H9 (cell line): ENCODE data around the gene CLMP. TPM values are rescaled to one million over a fixed set of nuclear protein-coding genes. Genes with fewer than 3 reads are reported as not detected.

Source experiments
- DNase-seq: peaks from one replicate; pipeline ENCODE4 v3.0.0-alpha.2; 2017
- H2AFZ ChIP-seq: one replicate; pipeline ENCODE4 v1.6.1; 2013; ENCODE audit warnings: mild to moderate bottlenecking, low read length, control low read depth, moderate library complexity
- H2AK5ac ChIP-seq: 2 replicates; pipeline ENCODE4 v1.6.1; 2013; ENCODE audit warnings: low read length, control low read depth, mixed read lengths; ENCODE audit not compliant: insufficient read length
- H2BK120ac ChIP-seq: one replicate; pipeline ENCODE4 v1.6.1; 2013; ENCODE audit warnings: low read depth, mild to moderate bottlenecking, low read length, control low read depth, inconsistent platforms; ENCODE audit not compliant: poor library complexity, severe bottlenecking
- H2BK12ac ChIP-seq: 2 replicates; pipeline ENCODE4 v1.6.1; 2013; ENCODE audit warnings: low read length, control low read depth, mixed read lengths, low read depth; ENCODE audit not compliant: insufficient read length
- H2BK15ac ChIP-seq: 2 replicates; pipeline ENCODE4 v1.6.1; 2013; ENCODE audit warnings: low read depth, low read length, control low read depth
- H2BK20ac ChIP-seq: one replicate; pipeline ENCODE4 v1.6.1; 2013; ENCODE audit warnings: low read depth, mild to moderate bottlenecking, low read length, control low read depth, inconsistent platforms; ENCODE audit not compliant: poor library complexity, severe bottlenecking
- H2BK5ac ChIP-seq: 2 replicates; pipeline ENCODE4 v1.6.1; 2013; ENCODE audit warnings: low read length, control low read depth, mixed read lengths; ENCODE audit not compliant: insufficient read length
- H3K14ac ChIP-seq: 2 replicates; pipeline ENCODE4 v1.6.1; 2013; ENCODE audit warnings: low read length, control low read depth; ENCODE audit not compliant: insufficient read depth
- H3K18ac ChIP-seq: 2 replicates; pipeline ENCODE4 v1.6.1; 2013; ENCODE audit warnings: low read depth, mild to moderate bottlenecking, mixed read lengths, low read length, control low read depth; ENCODE audit not compliant: insufficient read length
- H3K23ac ChIP-seq: 2 replicates; pipeline ENCODE4 v1.6.1; 2013; ENCODE audit warnings: low read length, control low read depth, mixed read lengths, low read depth; ENCODE audit not compliant: insufficient read length
- H3K23me2 ChIP-seq: 2 replicates; pipeline ENCODE4 v1.6.1; 2013; ENCODE audit warnings: low read depth, mild to moderate bottlenecking, mixed read lengths, low read length, control low read depth; ENCODE audit not compliant: insufficient read length, poor library complexity, severe bottlenecking
- H3K27ac ChIP-seq: 2 replicates; pipeline ENCODE4 v1.5.1; 2013; ENCODE audit warnings: low read length, control low read depth, mixed read lengths, low read depth; ENCODE audit not compliant: insufficient read length
- H3K27me3 ChIP-seq: 2 replicates; pipeline ENCODE4 v1.6.1; 2013; ENCODE audit warnings: low read length, control low read depth, inconsistent platforms; ENCODE audit not compliant: insufficient read depth
- H3K4ac ChIP-seq: 2 replicates; pipeline ENCODE4 v1.6.1; 2013; ENCODE audit warnings: low read depth, mild to moderate bottlenecking, control low read depth, inconsistent platforms, low read length, moderate library complexity
- H3K4me1 ChIP-seq: 2 replicates; pipeline ENCODE4 v1.6.1; 2013; ENCODE audit warnings: low read length, control low read depth, inconsistent platforms; ENCODE audit not compliant: insufficient read depth
- H3K4me2 ChIP-seq: 2 replicates; pipeline ENCODE4 v1.6.1; 2013; ENCODE audit warnings: low read length, control low read depth, mixed read lengths; ENCODE audit not compliant: insufficient read length, insufficient read depth
- H3K56ac ChIP-seq: 2 replicates; pipeline ENCODE4 v1.6.1; 2013; ENCODE audit warnings: low read depth, mild to moderate bottlenecking, mixed read lengths, low read length, control low read depth; ENCODE audit not compliant: insufficient read length
- H3K79me1 ChIP-seq: 2 replicates; pipeline ENCODE4 v1.6.1; 2013; ENCODE audit warnings: low read depth, mild to moderate bottlenecking, moderate library complexity, low read length, control low read depth, inconsistent platforms; ENCODE audit not compliant: insufficient read depth, poor library complexity, severe bottlenecking
- H3K79me2 ChIP-seq: 2 replicates; pipeline ENCODE4 v1.6.1; 2013; ENCODE audit warnings: low read length, control low read depth, inconsistent platforms; ENCODE audit not compliant: insufficient read depth
- H3K9ac ChIP-seq: 2 replicates; pipeline ENCODE4 v1.6.1; 2013; ENCODE audit warnings: low read length, control low read depth, mixed read lengths; ENCODE audit not compliant: insufficient read length; ENCODE audit errors: extremely low read depth
- H3K9me3 ChIP-seq: one replicate; pipeline ENCODE4 v1.6.1; 2013; ENCODE audit warnings: low read depth, low read length, inconsistent platforms; ENCODE audit not compliant: control insufficient read depth
- H3T11ph ChIP-seq: one replicate; pipeline ENCODE4 v1.6.1; 2013; ENCODE audit warnings: mild to moderate bottlenecking, low read length, control low read depth, inconsistent platforms
- H4K20me1 ChIP-seq: one replicate; pipeline ENCODE4 v1.6.1; 2013; ENCODE audit not compliant: control insufficient read depth, insufficient read length, insufficient read depth
- H4K5ac ChIP-seq: 2 replicates; pipeline ENCODE4 v1.6.1; 2013; ENCODE audit warnings: low read depth, mild to moderate bottlenecking, mixed read lengths, low read length, control low read depth; ENCODE audit not compliant: insufficient read length
- H4K8ac ChIP-seq: replicated peaks from 2 replicates; pipeline ENCODE4 v1.6.1; 2013; ENCODE audit warnings: low read length, control low read depth, mixed read lengths, low read depth; ENCODE audit not compliant: insufficient read length
- H4K91ac ChIP-seq: 2 replicates; pipeline ENCODE4 v1.6.1; 2013; ENCODE audit warnings: low read depth, mild to moderate bottlenecking, moderate library complexity, mixed read lengths, low read length, control low read depth; ENCODE audit not compliant: insufficient read length
- H3K27ac Mint-ChIP-seq, 3 experiments: 2 replicates in 2 of 3; 3 replicates in 1 of 3; pipeline ENCODE4 v1.8.0; 2020 to 2021; ENCODE audit warnings: mixed read lengths in 3 of 3, mild to moderate bottlenecking in 1 of 3, moderate library complexity in 1 of 3
- H3K27me3 Mint-ChIP-seq: 2 replicates; pipeline ENCODE4 v1.8.0; 2021; ENCODE audit warnings: low read depth, mild to moderate bottlenecking, moderate library complexity, mixed read lengths
- H3K36me3 Mint-ChIP-seq, 3 experiments: 2 replicates in 2 of 3; 3 replicates in 1 of 3; pipeline ENCODE4 v1.8.0; 2020 to 2021; ENCODE audit warnings: low read depth in 3 of 3, mixed read lengths in 3 of 3; ENCODE audit not compliant: insufficient read depth in 1 of 3
- H3K4me1 Mint-ChIP-seq, 2 experiments: 2 replicates each; pipeline ENCODE4 v1.8.0; 2020; ENCODE audit warnings: mixed read lengths in 2 of 2
- H3K4me3 Mint-ChIP-seq, 2 experiments: 2 replicates in 1 of 2; 3 replicates in 1 of 2; pipeline ENCODE4 v1.8.0; 2020 to 2021; ENCODE audit warnings: mild to moderate bottlenecking in 2 of 2, mixed read lengths in 2 of 2, moderate library complexity in 1 of 2
- H3K9me3 Mint-ChIP-seq, 2 experiments: 2 replicates in 1 of 2; 3 replicates in 1 of 2; pipeline ENCODE4 v1.8.0; 2020; ENCODE audit warnings: mild to moderate bottlenecking in 2 of 2, mixed read lengths in 2 of 2, moderate library complexity in 1 of 2
- WGBS: extraction: QIAGEN DNeasy Blood & Tissue Kit; methylation state at CpG from one replicate; pipeline ENCODE4 v1.1.7; 2013; ENCODE audit warnings: missing lambda C conversion rate, low lambda C conversion rate, mixed read lengths; ENCODE audit not compliant: insufficient read length; ENCODE audit errors: extremely low coverage; 5-methylcytosine and 5-hydroxymethylcytosine counted together
- total RNA-seq: library from RNA; stranded (reverse); gene quantifications from 2 replicates; pipeline ENCODE4 v1.2.1, GENCODE V29; 2021
- TF ChIP-seq, protein P1 (sequence below): fragments of 200-600 bp; sonication (generic); conservative IDR thresholded peaks from 3 replicates; pipeline ENCODE4 v1.8.0; 2021; ENCODE audit warnings: antibody characterized with exemption, mild to moderate bottlenecking

Gene CLMP
- total RNA-seq, 1 experiment from 2014 or later, result 13.8 TPM

DNA sequence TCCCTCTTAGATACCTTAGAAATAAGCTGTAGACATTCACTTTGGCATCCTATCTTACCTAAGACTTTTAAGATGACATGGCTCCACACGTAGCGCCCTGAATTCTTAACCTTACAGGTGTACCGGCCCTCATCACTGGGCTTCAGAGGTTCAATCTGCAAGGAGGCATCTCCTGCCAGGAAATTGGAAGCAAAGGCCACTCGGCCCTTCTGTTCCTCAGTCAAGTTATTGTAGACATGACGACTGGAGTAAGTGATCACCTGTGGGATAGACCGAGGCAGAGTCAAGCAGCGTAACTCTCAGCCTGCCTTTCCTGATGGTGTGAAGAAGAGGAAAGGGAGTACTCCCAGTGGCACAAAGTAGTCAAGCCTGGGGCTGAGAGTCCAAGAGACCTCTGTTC is 110.6 kb downstream of the CLMP start:
- H2AFZ ChIP-seq, result no peak overlapping the region

More for the DNA sequence above, 110.6 kb downstream of the CLMP start:
- Histone ChIP-seq H3K79me1 (no peaks in the 10 kb centered on the region), H4K20me1 (no peaks in the 10 kb centered on the region), H3K56ac (no peak overlapping the region), H3K9ac (no peak overlapping the region), H3K23me2 (no peaks in the 10 kb centered on the region), H3K27ac (no peak overlapping the region), H3K4ac (no peak overlapping the region), H3T11ph (no peak overlapping the region), H3K79me2 (no peaks in the 10 kb centered on the region), H4K8ac (no peak overlapping the region), H3K23ac (no peak overlapping the region), H2BK120ac (no peak overlapping the region), H4K5ac (no peak overlapping the region), H3K4me2 (no peak overlapping the region), H2BK5ac (no peak overlapping the region), H4K91ac (no peak overlapping the region), H3K27me3 (no peaks in the 10 kb centered on the region), H3K4me1 (no peaks in the 10 kb centered on the region), H2BK15ac (no peak overlapping the region), H3K18ac (no peak overlapping the region), H2AK5ac (no peak overlapping the region), H3K14ac (no peak overlapping the region), H2BK20ac (no peak overlapping the region), H2BK12ac (no peak overlapping the region), H3K9me3 (no peaks in the 10 kb centered on the region)
- no CpG with 5 or more reads among the region's 7 CpGs for WGBS
- Mint-ChIP-seq H3K4me1 (no peaks in the 10 kb centered on the region), H3K27me3 (no peaks in the 10 kb centered on the region), H3K4me3 (no peak overlapping the region), H3K9me3 (no peaks in the 10 kb centered on the region), H3K36me3 (peaks cover 7 to 12% (median 12%) of the 10 kb centered on the region in 3 experiments; a peak in 6 of 7 replicates), H3K27ac (no peak overlapping the region)
- no peak for DNase-seq
- TF ChIP-seq, protein P1, sequence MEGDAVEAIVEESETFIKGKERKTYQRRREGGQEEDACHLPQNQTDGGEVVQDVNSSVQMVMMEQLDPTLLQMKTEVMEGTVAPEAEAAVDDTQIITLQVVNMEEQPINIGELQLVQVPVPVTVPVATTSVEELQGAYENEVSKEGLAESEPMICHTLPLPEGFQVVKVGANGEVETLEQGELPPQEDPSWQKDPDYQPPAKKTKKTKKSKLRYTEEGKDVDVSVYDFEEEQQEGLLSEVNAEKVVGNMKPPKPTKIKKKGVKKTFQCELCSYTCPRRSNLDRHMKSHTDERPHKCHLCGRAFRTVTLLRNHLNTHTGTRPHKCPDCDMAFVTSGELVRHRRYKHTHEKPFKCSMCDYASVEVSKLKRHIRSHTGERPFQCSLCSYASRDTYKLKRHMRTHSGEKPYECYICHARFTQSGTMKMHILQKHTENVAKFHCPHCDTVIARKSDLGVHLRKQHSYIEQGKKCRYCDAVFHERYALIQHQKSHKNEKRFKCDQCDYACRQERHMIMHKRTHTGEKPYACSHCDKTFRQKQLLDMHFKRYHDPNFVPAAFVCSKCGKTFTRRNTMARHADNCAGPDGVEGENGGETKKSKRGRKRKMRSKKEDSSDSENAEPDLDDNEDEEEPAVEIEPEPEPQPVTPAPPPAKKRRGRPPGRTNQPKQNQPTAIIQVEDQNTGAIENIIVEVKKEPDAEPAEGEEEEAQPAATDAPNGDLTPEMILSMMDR, result no peak
